ENCODE data around the gene HOXD9.

The HOXD9 gene

GRCh38 chr2:176115883-176116813 lies 6.4 kb upstream of the HOXD9 start, which contains the start of gene HOXD10:
HOXD10 (plus strand) TSS chr2:176116778; CDS start chr2:176116834, 56 bp downstream.
- no peaks in the 10 kb centered on the region for H3K36me3 ChIP-seq (ENCODE audit: control insufficient read depth, insufficient read depth, low read length)
- H3K27ac ChIP-seq (ENCODE audit: low read depth, low read length), result no peak within 1 kb of the TSS
- no peaks in the 10 kb centered on the region for H3K4me1 ChIP-seq (ENCODE audit: control insufficient read depth, insufficient read depth, low read length)
- peak within 1 kb of the TSS; percentile 44 for H3K4me3 ChIP-seq (ENCODE audit: low read depth, low read length)
- H3K9me3 ChIP-seq (ENCODE audit: control insufficient read depth, insufficient read depth, low read depth, low read length), result no peaks in the 10 kb centered on the region
- H3K9ac ChIP-seq (ENCODE audit: low read length), result no peak within 1 kb of the TSS
- peaks cover 100% of the 10 kb centered on the region for H3K27me3 ChIP-seq (ENCODE audit: control insufficient read depth, insufficient read depth, low read length)

- Histone ChIP-seq H3K27me3 (ENCODE audit: control insufficient read depth, insufficient read depth, low read length) (peaks cover 100% of the 10 kb centered on the region), H3K4me3 (ENCODE audit: low read depth, low read length) (no peak overlapping the region), H3K27ac (ENCODE audit: low read depth, low read length) (no peak overlapping the region), H3K36me3 (ENCODE audit: control insufficient read depth, insufficient read depth, low read length) (no peaks in the 10 kb centered on the region), H3K9ac (ENCODE audit: low read length) (no peak overlapping the region), H3K4me1 (ENCODE audit: control insufficient read depth, insufficient read depth, low read length) (no peaks in the 10 kb centered on the region), H3K9me3 (ENCODE audit: control insufficient read depth, insufficient read depth, low read depth, low read length) (no peaks in the 10 kb centered on the region)
Observed at GRCh38 chr2:176117162-176117822, 5.2 kb upstream of the HOXD9 start.

- H3K9ac ChIP-seq (ENCODE audit: low read length), result no peak overlapping the region
- peaks cover 100% of the 10 kb centered on the region for H3K27me3 ChIP-seq (ENCODE audit: control insufficient read depth, insufficient read depth, low read length)
- H3K4me3 ChIP-seq (ENCODE audit: low read depth, low read length), result no peak overlapping the region
- H3K27ac ChIP-seq (ENCODE audit: low read depth, low read length), result no peak overlapping the region
- H3K4me1 ChIP-seq (ENCODE audit: control insufficient read depth, insufficient read depth, low read length), result no peaks in the 10 kb centered on the region
- no peaks in the 10 kb centered on the region for H3K36me3 ChIP-seq (ENCODE audit: control insufficient read depth, insufficient read depth, low read length)
- no peaks in the 10 kb centered on the region for H3K9me3 ChIP-seq (ENCODE audit: control insufficient read depth, insufficient read depth, low read depth, low read length)
Observed at GRCh38 chr2:176117823-176118371, 4.6 kb upstream of the HOXD9 start.

GRCh38 chr2:176118601-176119339 lies 3.7 kb upstream of the HOXD9 start:
- no peak overlapping the region for H3K9ac ChIP-seq (ENCODE audit: low read length)
- H3K4me3 ChIP-seq (ENCODE audit: low read depth, low read length), result no peak overlapping the region
- H3K4me1 ChIP-seq (ENCODE audit: control insufficient read depth, insufficient read depth, low read length), result no peaks in the 10 kb centered on the region
- no peaks in the 10 kb centered on the region for H3K36me3 ChIP-seq (ENCODE audit: control insufficient read depth, insufficient read depth, low read length)
- H3K27ac ChIP-seq (ENCODE audit: low read depth, low read length), result no peak overlapping the region
- no peaks in the 10 kb centered on the region for H3K9me3 ChIP-seq (ENCODE audit: control insufficient read depth, insufficient read depth, low read depth, low read length)
- H3K27me3 ChIP-seq (ENCODE audit: control insufficient read depth, insufficient read depth, low read length), result peaks cover 100% of the 10 kb centered on the region

- H3K9me3 ChIP-seq (ENCODE audit: control insufficient read depth, insufficient read depth, low read depth, low read length), result no peaks in the 10 kb centered on the region
- H3K9ac ChIP-seq (ENCODE audit: low read length), result peak overlapping the region; percentile 61
- no peaks in the 10 kb centered on the region for H3K4me1 ChIP-seq (ENCODE audit: control insufficient read depth, insufficient read depth, low read length)
- peaks cover 100% of the 10 kb centered on the region for H3K27me3 ChIP-seq (ENCODE audit: control insufficient read depth, insufficient read depth, low read length)
- H3K4me3 ChIP-seq (ENCODE audit: low read depth, low read length), result no peak overlapping the region; the same call in 1 of the 2 replicates
- no peak overlapping the region for H3K27ac ChIP-seq (ENCODE audit: low read depth, low read length)
- no peaks in the 10 kb centered on the region for H3K36me3 ChIP-seq (ENCODE audit: control insufficient read depth, insufficient read depth, low read length)
Observed at GRCh38 chr2:176120364-176121189, 1.9 kb upstream of the HOXD9 start.

GRCh38 chr2:176121190-176122051 lies 1.1 kb upstream of the HOXD9 start:
- Histone ChIP-seq H3K9ac (ENCODE audit: low read length) (peak overlapping the region; percentile 61), H3K27me3 (ENCODE audit: control insufficient read depth, insufficient read depth, low read length) (peaks cover 100% of the 10 kb centered on the region), H3K4me1 (ENCODE audit: control insufficient read depth, insufficient read depth, low read length) (no peaks in the 10 kb centered on the region), H3K27ac (ENCODE audit: low read depth, low read length) (no peak overlapping the region), H3K4me3 (ENCODE audit: low read depth, low read length) (peak overlapping the region; percentile 31), H3K9me3 (ENCODE audit: control insufficient read depth, insufficient read depth, low read depth, low read length) (no peaks in the 10 kb centered on the region), H3K36me3 (ENCODE audit: control insufficient read depth, insufficient read depth, low read length) (no peaks in the 10 kb centered on the region)

GRCh38 chr2:176122052-176122682 lies 352 bp upstream of the HOXD9 start:
- Histone ChIP-seq H3K4me1 (ENCODE audit: control insufficient read depth, insufficient read depth, low read length) (no peaks in the 10 kb centered on the region), H3K27ac (ENCODE audit: low read depth, low read length) (peak overlapping the region; percentile 2; the same call in 1 of the 2 replicates), H3K9ac (ENCODE audit: low read length) (peak overlapping the region; percentile 69), H3K4me3 (ENCODE audit: low read depth, low read length) (peak overlapping the region; percentile 57), H3K36me3 (ENCODE audit: control insufficient read depth, insufficient read depth, low read length) (no peaks in the 10 kb centered on the region), H3K27me3 (ENCODE audit: control insufficient read depth, insufficient read depth, low read length) (peaks cover 100% of the 10 kb centered on the region), H3K9me3 (ENCODE audit: control insufficient read depth, insufficient read depth, low read depth, low read length) (no peaks in the 10 kb centered on the region)

- Histone ChIP-seq H3K27ac (ENCODE audit: low read depth, low read length) (no peak overlapping the region), H3K4me1 (ENCODE audit: control insufficient read depth, insufficient read depth, low read length) (peaks cover 8% of the 10 kb centered on the region), H3K27me3 (ENCODE audit: control insufficient read depth, insufficient read depth, low read length) (peaks cover 100% of the 10 kb centered on the region), H3K4me3 (ENCODE audit: low read depth, low read length) (peak overlapping the region; percentile 57), H3K9ac (ENCODE audit: low read length) (peak overlapping the region; percentile 69), H3K9me3 (ENCODE audit: control insufficient read depth, insufficient read depth, low read depth, low read length) (no peaks in the 10 kb centered on the region), H3K36me3 (ENCODE audit: control insufficient read depth, insufficient read depth, low read length) (no peaks in the 10 kb centered on the region)
Observed at GRCh38 chr2:176123411-176124109, 1.0 kb downstream of the HOXD9 start.

Data from HUES6 (cell line).